Suprapubic skin (tissue), 4 donors: Measurements from ENCODE around the gene CSGALNACT2. TPM values are rescaled to one million over a fixed set of nuclear protein-coding genes. Genes with fewer than 3 reads are reported as not detected.

Source experiments
- DNase-seq, 2 donors: peaks; one replicate each; pipeline ENCODE4 v3.0.0-alpha.2; 2019; ENCODE audit warnings: low spot score in 2 of 2
- H3K27ac ChIP-seq: fragments of 200-600 bp; sonication (generic); one replicate; pipeline ENCODE4 v1.5.1; 2019
- H3K27me3 ChIP-seq: fragments of 200-600 bp; sonication (generic); one replicate; pipeline ENCODE4 v1.5.1; 2019
- H3K36me3 ChIP-seq: fragments of 200-600 bp; sonication (generic); one replicate; pipeline ENCODE4 v1.5.1; 2019
- H3K4me1 ChIP-seq: fragments of 200-600 bp; sonication (generic); one replicate; pipeline ENCODE4 v1.5.1; 2019
- H3K4me3 ChIP-seq: fragments of 200-600 bp; sonication (generic); one replicate; pipeline ENCODE4 v1.5.1; 2019; ENCODE audit warnings: mild to moderate bottlenecking
- H3K9me3 ChIP-seq: fragments of 200-600 bp; sonication (generic); one replicate; pipeline ENCODE4 v1.5.1; 2019
- EP300 ChIP-seq: sonication (generic); formaldehyde crosslinking; IDR thresholded peaks from one replicate; pipeline ENCODE4 v1.6.1; 2017; ENCODE audit warnings: antibody characterized with exemption
- POLR2A ChIP-seq, 2 donors: fragments of 450-650 bp; IDR thresholded peaks; one replicate each; pipeline ENCODE4 v1.6.1; 2017; ENCODE audit warnings: antibody characterized with exemption in 2 of 2, mild to moderate bottlenecking in 2 of 2, moderate library complexity in 2 of 2
- POLR2AphosphoS5 ChIP-seq, 3 donors: sonication (generic); formaldehyde crosslinking; IDR thresholded peaks; one replicate each; pipeline ENCODE4 v1.6.1; 2017; ENCODE audit warnings: antibody characterized with exemption in 3 of 3
- WGBS: methylation state at CpG from one replicate; pipeline ENCODE4 v1.1.5; 2018; 5-methylcytosine and 5-hydroxymethylcytosine counted together
- total RNA-seq, 4 donors: library from RNA; depleted of rRNA; stranded (reverse); fragments of >200 nt; gene quantifications; one replicate each; pipeline ENCODE4 v1.1.0, GENCODE V29; 2016
- TF ChIP-seq, protein P1 (sequence below), 2 donors: fragments of 200-600 bp in 1 of 2; fragments of 450-650 bp in 1 of 2; sonication (generic) in 1 of 2; IDR thresholded peaks; one replicate each; pipeline ENCODE4 v1.5.1; 2016 to 2019; ENCODE audit warnings: antibody characterized with exemption in 2 of 2, mild to moderate bottlenecking in 1 of 2, moderate library complexity in 1 of 2

The CSGALNACT2 gene
- total RNA-seq, 4 donors from 2014 or later: 10.1 to 15.5 (median 13.9) TPM

DNA sequence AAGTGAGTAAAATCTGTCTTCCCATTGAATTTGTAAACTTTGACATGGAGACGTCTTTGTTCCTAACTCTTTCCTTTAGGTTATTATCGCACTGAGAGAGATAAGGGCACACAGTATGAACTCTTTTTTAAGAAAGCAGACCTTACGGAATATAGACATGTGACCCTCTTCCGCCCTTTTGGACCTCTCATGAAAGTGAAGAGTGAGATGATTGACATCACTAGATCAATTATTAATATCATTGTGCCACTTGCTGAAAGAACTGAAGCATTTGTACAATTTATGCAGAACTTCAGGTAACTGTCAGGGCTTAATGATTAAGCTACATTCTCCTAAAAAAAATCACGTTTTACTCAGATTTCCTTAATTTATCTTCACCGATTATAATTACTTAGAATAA is 20.4 kb downstream of the CSGALNACT2 start:
- 95% methylated on average over 6 of the region's 6 CpGs for WGBS
- Histone ChIP-seq H3K9me3 (no peaks in the 10 kb centered on the region), H3K4me3 (no peak overlapping the region), H3K27me3 (no peaks in the 10 kb centered on the region), H3K4me1 (peaks cover 2% of the 10 kb centered on the region), H3K36me3 (peaks cover 26% of the 10 kb centered on the region), H3K27ac (no peak overlapping the region)
- DNase-seq: no peak
- TF ChIP-seq POLR2A (IDR thresholded peaks at IDR 0.05) (no peak), POLR2AphosphoS5 (IDR thresholded peaks at IDR 0.05) (no peak), EP300 (no peak)
- TF ChIP-seq, protein P1, sequence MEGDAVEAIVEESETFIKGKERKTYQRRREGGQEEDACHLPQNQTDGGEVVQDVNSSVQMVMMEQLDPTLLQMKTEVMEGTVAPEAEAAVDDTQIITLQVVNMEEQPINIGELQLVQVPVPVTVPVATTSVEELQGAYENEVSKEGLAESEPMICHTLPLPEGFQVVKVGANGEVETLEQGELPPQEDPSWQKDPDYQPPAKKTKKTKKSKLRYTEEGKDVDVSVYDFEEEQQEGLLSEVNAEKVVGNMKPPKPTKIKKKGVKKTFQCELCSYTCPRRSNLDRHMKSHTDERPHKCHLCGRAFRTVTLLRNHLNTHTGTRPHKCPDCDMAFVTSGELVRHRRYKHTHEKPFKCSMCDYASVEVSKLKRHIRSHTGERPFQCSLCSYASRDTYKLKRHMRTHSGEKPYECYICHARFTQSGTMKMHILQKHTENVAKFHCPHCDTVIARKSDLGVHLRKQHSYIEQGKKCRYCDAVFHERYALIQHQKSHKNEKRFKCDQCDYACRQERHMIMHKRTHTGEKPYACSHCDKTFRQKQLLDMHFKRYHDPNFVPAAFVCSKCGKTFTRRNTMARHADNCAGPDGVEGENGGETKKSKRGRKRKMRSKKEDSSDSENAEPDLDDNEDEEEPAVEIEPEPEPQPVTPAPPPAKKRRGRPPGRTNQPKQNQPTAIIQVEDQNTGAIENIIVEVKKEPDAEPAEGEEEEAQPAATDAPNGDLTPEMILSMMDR (IDR thresholded peaks at IDR 0.05): no peak

DNA sequence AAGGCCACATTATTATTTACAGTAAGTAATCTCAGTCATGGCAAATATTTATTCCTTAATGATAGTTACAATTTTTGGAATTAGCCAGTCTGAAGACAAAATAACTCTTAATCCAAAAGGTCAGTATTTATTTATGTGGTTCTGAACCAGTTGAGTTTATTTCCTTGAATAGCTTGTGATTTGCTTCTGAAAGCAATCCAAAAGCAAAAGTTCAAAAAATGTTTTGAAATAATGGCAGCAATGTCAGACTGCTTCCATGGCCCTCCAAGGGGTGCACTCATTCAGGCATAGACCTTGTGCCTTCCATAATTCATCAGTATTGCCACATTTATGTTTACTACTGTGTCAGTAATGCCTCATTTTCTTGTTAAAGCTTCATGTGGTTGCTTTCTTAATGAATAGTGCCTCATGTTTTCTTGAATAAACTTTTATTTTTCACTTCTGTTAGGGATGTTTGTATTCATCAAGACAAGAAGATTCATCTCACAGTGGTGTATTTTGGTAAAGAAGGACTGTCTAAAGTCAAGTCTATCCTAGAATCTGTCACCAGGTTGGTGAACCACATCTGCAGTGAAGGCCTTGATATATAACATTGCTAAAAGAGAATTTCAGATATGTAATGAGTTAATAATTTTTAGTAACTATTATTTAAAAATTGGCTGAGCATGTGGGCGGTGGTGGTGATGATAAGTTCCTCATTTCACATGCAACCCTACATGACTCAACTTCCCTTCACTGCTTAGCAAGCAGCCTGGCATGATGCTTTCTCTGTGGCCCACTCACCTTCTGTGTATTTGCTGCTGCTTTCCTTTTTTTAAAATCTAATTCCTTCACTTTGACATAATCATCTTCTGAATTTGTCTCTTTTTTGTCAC is 22.0 kb downstream of the CSGALNACT2 start:
- no peak for TF ChIP-seq POLR2AphosphoS5 (IDR thresholded peaks at IDR 0.05)
- no peak for TF ChIP-seq EP300
- TF ChIP-seq, protein P1 (IDR thresholded peaks at IDR 0.05): no peak
- TF ChIP-seq POLR2A (IDR thresholded peaks at IDR 0.05): no peak
- H3K4me3 ChIP-seq: no peak overlapping the region
- DNase-seq: no peak
- H3K9me3 ChIP-seq: no peaks in the 10 kb centered on the region
- peaks cover 32% of the 10 kb centered on the region for H3K36me3 ChIP-seq
- WGBS: 74% methylated on average over 1 of the region's 1 CpG
- no peak overlapping the region for H3K27ac ChIP-seq
- H3K27me3 ChIP-seq: no peaks in the 10 kb centered on the region
- H3K4me1 ChIP-seq: peaks cover 2% of the 10 kb centered on the region

DNA sequence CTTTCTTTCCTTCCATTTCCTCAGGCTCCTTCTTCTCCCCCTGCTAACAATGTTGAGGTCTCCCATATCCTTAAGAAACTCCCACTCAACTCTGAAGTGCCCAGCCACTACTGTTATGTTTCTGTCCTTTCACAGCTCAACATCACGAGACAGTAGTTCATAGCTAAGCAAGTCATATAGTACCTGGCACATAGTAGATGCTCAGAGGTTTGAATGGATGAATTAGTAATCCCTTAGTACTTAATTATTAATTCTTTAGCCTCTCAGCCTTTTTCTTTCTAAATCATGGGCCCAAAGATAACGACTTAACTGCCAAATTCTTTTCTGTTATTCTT is 22.6 kb downstream of the CSGALNACT2 start:
- Histone ChIP-seq H3K4me3 (no peak overlapping the region), H3K27ac (no peak overlapping the region)
- 85% methylated on average over 2 of the region's 2 CpGs for WGBS

DNA sequence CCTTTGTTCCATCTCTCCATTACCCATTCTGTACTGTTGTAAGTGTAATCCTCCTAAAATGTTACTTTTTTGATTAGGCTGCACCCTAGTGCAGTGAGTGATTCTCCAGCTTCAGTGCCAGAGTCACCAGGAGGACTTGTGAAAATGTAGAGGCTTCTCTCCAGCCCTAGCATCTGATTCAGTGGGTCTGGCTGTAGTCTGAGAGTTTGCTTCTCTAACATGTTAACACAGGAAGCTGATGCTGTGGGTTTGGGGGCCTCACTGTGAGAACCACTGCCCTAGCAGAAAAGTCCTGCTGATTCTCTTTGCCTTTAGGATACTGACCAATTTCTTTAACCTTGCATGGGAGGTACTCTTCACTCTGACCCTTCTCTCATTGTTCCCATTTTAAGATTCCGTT is 24.4 kb downstream of the CSGALNACT2 start:
- Histone ChIP-seq H3K4me3 (no peak overlapping the region), H3K36me3 (peaks cover 32% of the 10 kb centered on the region), H3K9me3 (no peaks in the 10 kb centered on the region), H3K4me1 (peaks cover 2% of the 10 kb centered on the region), H3K27ac (no peak overlapping the region), H3K27me3 (no peaks in the 10 kb centered on the region)
- 92% methylated on average over 1 of the region's 1 CpG for WGBS
- TF ChIP-seq EP300 (no peak), POLR2A (IDR thresholded peaks at IDR 0.05) (no peak)
- TF ChIP-seq, protein P1 (IDR thresholded peaks at IDR 0.05): no peak
- no peak for DNase-seq

More for the DNA sequence above, 22.6 kb downstream of the CSGALNACT2 start:
- Histone ChIP-seq H3K9me3 (no peaks in the 10 kb centered on the region), H3K4me1 (peaks cover 2% of the 10 kb centered on the region), H3K36me3 (peaks cover 32% of the 10 kb centered on the region), H3K27me3 (no peaks in the 10 kb centered on the region)
- TF ChIP-seq POLR2A (IDR thresholded peaks at IDR 0.05): no peak
- no peak for TF ChIP-seq EP300
- TF ChIP-seq POLR2AphosphoS5 (IDR thresholded peaks at IDR 0.05): no peak
- TF ChIP-seq, protein P1 (IDR thresholded peaks at IDR 0.05): no peak
- DNase-seq: no peak

DNA sequence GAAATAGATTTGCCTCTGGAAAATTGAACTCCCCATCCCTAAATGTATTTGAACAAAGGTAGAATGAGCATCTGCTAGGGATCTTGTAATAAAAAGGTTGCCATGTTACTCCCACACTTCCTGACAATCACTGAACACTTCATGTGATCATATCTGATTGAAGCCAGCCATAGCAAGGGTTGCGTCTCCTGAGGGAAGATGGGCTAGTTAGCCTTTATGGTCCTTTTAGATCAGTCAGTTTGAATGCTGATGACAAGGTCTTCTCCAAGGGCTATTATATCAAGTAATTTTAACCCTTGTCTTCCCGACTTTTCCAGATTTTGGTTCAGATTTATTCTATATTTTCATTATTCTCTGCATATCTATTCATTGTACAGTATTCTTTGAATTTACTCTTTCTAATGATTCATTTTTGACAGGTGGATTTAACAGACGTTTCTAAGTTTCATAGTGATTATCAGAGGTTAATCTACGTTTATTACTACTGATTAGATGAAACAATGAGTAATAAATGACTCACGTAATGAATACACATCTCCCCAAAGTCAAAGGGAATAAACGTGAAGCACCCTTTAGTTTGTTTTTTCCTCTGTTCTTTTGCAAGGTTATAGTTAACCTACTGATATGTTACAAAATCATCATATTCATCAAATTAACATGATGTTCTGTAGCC is 28.1 kb downstream of the CSGALNACT2 start:
- WGBS: 63% methylated on average over 6 of the region's 6 CpGs
- H3K9me3 ChIP-seq: no peaks in the 10 kb centered on the region
- no peak for DNase-seq
- TF ChIP-seq POLR2AphosphoS5 (IDR thresholded peaks at IDR 0.05) (no peak), EP300 (no peak), POLR2A (IDR thresholded peaks at IDR 0.05) (no peak)
- TF ChIP-seq, protein P1 (IDR thresholded peaks at IDR 0.05): no peak
- no peaks in the 10 kb centered on the region for H3K27me3 ChIP-seq
- no peaks in the 10 kb centered on the region for H3K4me1 ChIP-seq
- H3K4me3 ChIP-seq: no peak overlapping the region
- no peak overlapping the region for H3K27ac ChIP-seq
- peaks cover 35% of the 10 kb centered on the region for H3K36me3 ChIP-seq
